HepG2 (cell line): ENCODE measurements around the gene FAM53C. TPM values are rescaled to one million over a fixed set of nuclear protein-coding genes. Genes with fewer than 3 reads are reported as not detected.

Experiments used
- CSRNP2 ChIP-seq: sonication (generic); formaldehyde crosslinking; conservative IDR thresholded peaks from 2 replicates; pipeline ENCODE4 v1.8.0; 2022; ENCODE audit warnings: low read depth, missing genetic modification reagents
- DMAP1 ChIP-seq: IDR thresholded peaks from 2 replicates; pipeline ENCODE4 v1.6.1; 2016
- DRAP1 ChIP-seq: IDR thresholded peaks from 2 replicates; pipeline ENCODE4 v1.6.1; 2016; ENCODE audit warnings: missing genetic modification reagents, missing compliant biosample characterization
- HNF4G ChIP-seq, 2 experiments: sonication (generic) in 1 of 2; formaldehyde crosslinking in 1 of 2; IDR thresholded peaks; 2 replicates each; pipeline versions ENCODE4 v1.4.0 to v1.6.1; 2011 to 2020; ENCODE audit warnings: borderline replicate concordance in 2 of 2, low read depth in 2 of 2, mild to moderate bottlenecking in 2 of 2, low read length in 1 of 2, missing genetic modification reagents in 1 of 2, moderate library complexity in 1 of 2
- ISL2 ChIP-seq: sonication (generic); formaldehyde crosslinking; IDR thresholded peaks from 2 replicates; pipeline ENCODE4 v1.5.0; 2020; ENCODE audit warnings: missing genetic modification reagents
- NFAT5 ChIP-seq: sonication (generic); formaldehyde crosslinking; IDR thresholded peaks from 2 replicates; pipeline ENCODE4 v1.4.0; 2020; ENCODE audit warnings: missing genetic modification reagents
- NFE2L2 ChIP-seq: fragments of 150-350 bp; IDR thresholded peaks from 2 replicates; pipeline ENCODE4 v1.6.1; 2014; ENCODE audit warnings: low read length
- NKX3-1 ChIP-seq: sonication (generic); formaldehyde crosslinking; IDR thresholded peaks from 2 replicates; pipeline ENCODE4 v1.5.0; 2020; ENCODE audit warnings: missing genetic modification reagents
- SOX5 ChIP-seq: IDR thresholded peaks from 2 replicates; pipeline ENCODE4 v1.6.1; 2016; ENCODE audit warnings: borderline replicate concordance
- TBX2 ChIP-seq: sonication (generic); formaldehyde crosslinking; IDR thresholded peaks from 2 replicates; pipeline ENCODE4 v1.5.0; 2020; ENCODE audit warnings: missing genetic modification reagents, mild to moderate bottlenecking, borderline replicate concordance
- TOPORS ChIP-seq: sonication (generic); formaldehyde crosslinking; IDR thresholded peaks from 2 replicates; pipeline ENCODE4 v1.8.0; 2023; ENCODE audit warnings: mild to moderate bottlenecking, missing genetic modification reagents
- TRAFD1 ChIP-seq: sonication (generic); formaldehyde crosslinking; IDR thresholded peaks from 2 replicates; pipeline ENCODE4 v1.5.1; 2020; ENCODE audit warnings: missing genetic modification reagents, mild to moderate bottlenecking, borderline replicate concordance
- ZBTB44 ChIP-seq: sonication (generic); formaldehyde crosslinking; IDR thresholded peaks from 2 replicates; pipeline ENCODE4 v1.4.0; 2020; ENCODE audit warnings: missing genetic modification reagents
- ZNF691 ChIP-seq: sonication (generic); formaldehyde crosslinking; IDR thresholded peaks from 2 replicates; pipeline ENCODE4 v1.4.0; 2020; ENCODE audit warnings: missing genetic modification reagents, low read depth, mild to moderate bottlenecking, borderline replicate concordance
- polyA plus RNA-seq, 8 experiments: library from polyadenylated mRNA; depleted of rRNA in 3 of 8; stranded (reverse) in 7 of 8; unstranded in 1 of 8; fragments of >200 nt; fragmentation: Illumina TruSeq in 4 of 8; extraction: Trizol in 4 of 8; gene quantifications; 2 replicates each; pipeline versions ENCODE4 v1.2.1 to v1.2.3, GENCODE V29; 2011 to 2016; ENCODE audit warnings: low read depth in 4 of 8, missing spikeins in 1 of 8, mixed read lengths in 1 of 8; ENCODE audit not compliant: insufficient read depth in 1 of 8
- total RNA-seq, 5 experiments: library from RNA; depleted of rRNA; stranded (reverse); fragments of >200 nt; fragmentation: Illumina TruSeq; extraction: Trizol; gene quantifications; 2 replicates each; pipeline ENCODE4 v1.2.3, GENCODE V29; 2016; ENCODE audit warnings: low read depth in 1 of 5

The FAM53C gene
- total and polyA plus RNA-seq, 2 of the 13 experiments (the other 11 are each of a cell fraction or from before 2014, with no cell fraction given) = 26.9 to 30.1 TPM

GRCh38 chr5:138331449-138332368 is 6.4 kb upstream of the FAM53C start, which contains the start of gene CDC25C (continued):
- peak; percentile 64; the same call in 1 of the 2 replicates for TF ChIP-seq NFAT5
- no peak for TF ChIP-seq TRAFD1 (CRISPR knock-in tag)
- no peak for TF ChIP-seq CSRNP2
- TF ChIP-seq TBX2 = peak; percentile 52; the same call in 1 of the 2 replicates
- peak; percentile 39; the same call in 1 of the 2 replicates for TF ChIP-seq DMAP1
- TF ChIP-seq DRAP1 = peak; percentile 88
- peak; percentile 48 for TF ChIP-seq ISL2 (CRISPR knock-in tag)
- no peak for TF ChIP-seq NFE2L2
- peak; percentile 45; the same call in 1 of the 2 replicates for TF ChIP-seq NKX3-1
- 0 out of 2 replicates have a peak, but pooled peaks have one; percentile 4 for TF ChIP-seq SOX5 (CRISPR knock-in tag)
- no peak; the same call in 1 of the 2 replicates for TF ChIP-seq ZNF691 (CRISPR knock-in tag)
- peak; percentile 61; the same call in 1 of the 2 replicates for TF ChIP-seq TOPORS (CRISPR knock-in tag)
- no peak for TF ChIP-seq ZBTB44 (CRISPR knock-in tag)
- 0 out of 2 replicates have a peak, but pooled peaks have one; percentile 17 for TF ChIP-seq HNF4G (IDR thresholded peaks at IDR 0.05; ENCODE audit: borderline replicate concordance, low read depth, low read length)
- TF ChIP-seq HNF4G (CRISPR knock-in tag; IDR thresholded peaks at IDR 0.05; ENCODE audit: borderline replicate concordance, low read depth) = no peak
